ENCODE data around the gene HCN2. TPM values are rescaled to one million over a fixed set of nuclear protein-coding genes. Genes with fewer than 3 reads are reported as not detected.

HCN2 gene
- total and polyA plus RNA-seq, 2 of the 8 experiments (the other 6 are each of a cell fraction or from before 2014, with no cell fraction given): 1.0 to 4.0 TPM

DNA sequence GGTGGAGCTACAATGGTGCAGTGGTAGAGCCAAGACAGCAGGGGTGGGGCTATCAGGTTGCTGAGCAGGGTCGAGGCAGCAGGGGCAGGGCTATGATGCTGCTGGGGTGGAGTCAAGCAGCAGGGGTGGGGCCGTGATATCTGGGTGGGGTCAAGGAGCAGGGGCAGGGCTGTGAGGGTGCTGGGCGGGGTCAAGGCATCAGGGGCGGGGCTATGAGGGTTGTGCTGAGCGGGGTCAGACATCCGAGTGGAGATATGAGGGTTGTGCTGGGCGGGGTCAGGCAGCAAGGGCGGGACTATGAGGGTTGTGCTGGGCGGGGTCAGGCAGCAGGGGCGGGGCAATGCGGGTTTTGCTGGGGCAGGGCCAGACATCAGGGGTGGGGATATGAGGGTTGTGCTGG is 14.7 kb downstream of the HCN2 start (continued):
- TF ChIP-seq, protein P1, sequence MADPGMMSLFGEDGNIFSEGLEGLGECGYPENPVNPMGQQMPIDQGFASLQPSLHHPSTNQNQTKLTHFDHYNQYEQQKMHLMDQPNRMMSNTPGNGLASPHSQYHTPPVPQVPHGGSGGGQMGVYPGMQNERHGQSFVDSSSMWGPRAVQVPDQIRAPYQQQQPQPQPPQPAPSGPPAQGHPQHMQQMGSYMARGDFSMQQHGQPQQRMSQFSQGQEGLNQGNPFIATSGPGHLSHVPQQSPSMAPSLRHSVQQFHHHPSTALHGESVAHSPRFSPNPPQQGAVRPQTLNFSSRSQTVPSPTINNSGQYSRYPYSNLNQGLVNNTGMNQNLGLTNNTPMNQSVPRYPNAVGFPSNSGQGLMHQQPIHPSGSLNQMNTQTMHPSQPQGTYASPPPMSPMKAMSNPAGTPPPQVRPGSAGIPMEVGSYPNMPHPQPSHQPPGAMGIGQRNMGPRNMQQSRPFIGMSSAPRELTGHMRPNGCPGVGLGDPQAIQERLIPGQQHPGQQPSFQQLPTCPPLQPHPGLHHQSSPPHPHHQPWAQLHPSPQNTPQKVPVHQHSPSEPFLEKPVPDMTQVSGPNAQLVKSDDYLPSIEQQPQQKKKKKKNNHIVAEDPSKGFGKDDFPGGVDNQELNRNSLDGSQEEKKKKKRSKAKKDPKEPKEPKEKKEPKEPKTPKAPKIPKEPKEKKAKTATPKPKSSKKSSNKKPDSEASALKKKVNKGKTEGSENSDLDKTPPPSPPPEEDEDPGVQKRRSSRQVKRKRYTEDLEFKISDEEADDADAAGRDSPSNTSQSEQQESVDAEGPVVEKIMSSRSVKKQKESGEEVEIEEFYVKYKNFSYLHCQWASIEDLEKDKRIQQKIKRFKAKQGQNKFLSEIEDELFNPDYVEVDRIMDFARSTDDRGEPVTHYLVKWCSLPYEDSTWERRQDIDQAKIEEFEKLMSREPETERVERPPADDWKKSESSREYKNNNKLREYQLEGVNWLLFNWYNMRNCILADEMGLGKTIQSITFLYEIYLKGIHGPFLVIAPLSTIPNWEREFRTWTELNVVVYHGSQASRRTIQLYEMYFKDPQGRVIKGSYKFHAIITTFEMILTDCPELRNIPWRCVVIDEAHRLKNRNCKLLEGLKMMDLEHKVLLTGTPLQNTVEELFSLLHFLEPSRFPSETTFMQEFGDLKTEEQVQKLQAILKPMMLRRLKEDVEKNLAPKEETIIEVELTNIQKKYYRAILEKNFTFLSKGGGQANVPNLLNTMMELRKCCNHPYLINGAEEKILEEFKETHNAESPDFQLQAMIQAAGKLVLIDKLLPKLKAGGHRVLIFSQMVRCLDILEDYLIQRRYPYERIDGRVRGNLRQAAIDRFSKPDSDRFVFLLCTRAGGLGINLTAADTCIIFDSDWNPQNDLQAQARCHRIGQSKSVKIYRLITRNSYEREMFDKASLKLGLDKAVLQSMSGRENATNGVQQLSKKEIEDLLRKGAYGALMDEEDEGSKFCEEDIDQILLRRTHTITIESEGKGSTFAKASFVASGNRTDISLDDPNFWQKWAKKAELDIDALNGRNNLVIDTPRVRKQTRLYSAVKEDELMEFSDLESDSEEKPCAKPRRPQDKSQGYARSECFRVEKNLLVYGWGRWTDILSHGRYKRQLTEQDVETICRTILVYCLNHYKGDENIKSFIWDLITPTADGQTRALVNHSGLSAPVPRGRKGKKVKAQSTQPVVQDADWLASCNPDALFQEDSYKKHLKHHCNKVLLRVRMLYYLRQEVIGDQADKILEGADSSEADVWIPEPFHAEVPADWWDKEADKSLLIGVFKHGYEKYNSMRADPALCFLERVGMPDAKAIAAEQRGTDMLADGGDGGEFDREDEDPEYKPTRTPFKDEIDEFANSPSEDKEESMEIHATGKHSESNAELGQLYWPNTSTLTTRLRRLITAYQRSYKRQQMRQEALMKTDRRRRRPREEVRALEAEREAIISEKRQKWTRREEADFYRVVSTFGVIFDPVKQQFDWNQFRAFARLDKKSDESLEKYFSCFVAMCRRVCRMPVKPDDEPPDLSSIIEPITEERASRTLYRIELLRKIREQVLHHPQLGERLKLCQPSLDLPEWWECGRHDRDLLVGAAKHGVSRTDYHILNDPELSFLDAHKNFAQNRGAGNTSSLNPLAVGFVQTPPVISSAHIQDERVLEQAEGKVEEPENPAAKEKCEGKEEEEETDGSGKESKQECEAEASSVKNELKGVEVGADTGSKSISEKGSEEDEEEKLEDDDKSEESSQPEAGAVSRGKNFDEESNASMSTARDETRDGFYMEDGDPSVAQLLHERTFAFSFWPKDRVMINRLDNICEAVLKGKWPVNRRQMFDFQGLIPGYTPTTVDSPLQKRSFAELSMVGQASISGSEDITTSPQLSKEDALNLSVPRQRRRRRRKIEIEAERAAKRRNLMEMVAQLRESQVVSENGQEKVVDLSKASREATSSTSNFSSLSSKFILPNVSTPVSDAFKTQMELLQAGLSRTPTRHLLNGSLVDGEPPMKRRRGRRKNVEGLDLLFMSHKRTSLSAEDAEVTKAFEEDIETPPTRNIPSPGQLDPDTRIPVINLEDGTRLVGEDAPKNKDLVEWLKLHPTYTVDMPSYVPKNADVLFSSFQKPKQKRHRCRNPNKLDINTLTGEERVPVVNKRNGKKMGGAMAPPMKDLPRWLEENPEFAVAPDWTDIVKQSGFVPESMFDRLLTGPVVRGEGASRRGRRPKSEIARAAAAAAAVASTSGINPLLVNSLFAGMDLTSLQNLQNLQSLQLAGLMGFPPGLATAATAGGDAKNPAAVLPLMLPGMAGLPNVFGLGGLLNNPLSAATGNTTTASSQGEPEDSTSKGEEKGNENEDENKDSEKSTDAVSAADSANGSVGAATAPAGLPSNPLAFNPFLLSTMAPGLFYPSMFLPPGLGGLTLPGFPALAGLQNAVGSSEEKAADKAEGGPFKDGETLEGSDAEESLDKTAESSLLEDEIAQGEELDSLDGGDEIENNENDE (IDR thresholded peaks at IDR 0.05; ENCODE audit: insufficient replicate concordance, low read length): no peak
- TF ChIP-seq TBP (IDR thresholded peaks at IDR 0.05; ENCODE audit: low read depth, low read length) (no peak), NRF1 (IDR thresholded peaks at IDR 0.05; ENCODE audit: low read depth, low read length) (no peak), PHF8 (conservative IDR thresholded peaks at IDR 0.05; ENCODE audit: low read depth, low read length) (no peak), NANOG (IDR thresholded peaks at IDR 0.05; ENCODE audit: insufficient read depth, low read depth, low read length, poor library complexity, severe bottlenecking) (no peak), SRF (IDR thresholded peaks at IDR 0.05; ENCODE audit: low read depth, low read length) (no peak)
